Right atrium auricular region (tissue), 2 donors: ENCODE measurements around the gene ANKRD33B. TPM values are rescaled to one million over a fixed set of nuclear protein-coding genes. Genes with fewer than 3 reads are reported as not detected.

Source experiments
- DNase-seq: peaks from one replicate; pipeline ENCODE4 v3.0.0-alpha.2; 2019; ENCODE audit warnings: low spot score
- H3K27ac ChIP-seq, 2 donors: fragments of 200-600 bp; sonication (generic); 1 replicate in 1 of 2; 2 replicates in 1 of 2; pipeline ENCODE4 v1.5.1; 2016 to 2019
- H3K27me3 ChIP-seq, 2 donors: fragments of 200-600 bp; sonication (generic); one replicate each; pipeline versions ENCODE4 v1.5.1 to v1.6.0; 2017 to 2019
- H3K36me3 ChIP-seq: fragments of 200-600 bp; sonication (generic); one replicate; pipeline ENCODE4 v1.5.1; 2016
- H3K4me1 ChIP-seq, 2 donors: fragments of 200-600 bp; sonication (generic); one replicate each; pipeline versions ENCODE4 v1.5.1 to v1.6.0; 2017 to 2019
- H3K4me3 ChIP-seq, 2 donors: fragments of 200-600 bp; sonication (generic); 1 replicate in 1 of 2; 2 replicates in 1 of 2; pipeline ENCODE4 v1.5.1; 2017 to 2019; ENCODE audit warnings: mild to moderate bottlenecking in 1 of 2, moderate library complexity in 1 of 2
- H3K9me3 ChIP-seq, 2 donors: fragments of 200-600 bp; sonication (generic); one replicate each; pipeline ENCODE4 v1.5.1; 2019
- total RNA-seq, 2 donors: library from RNA; depleted of rRNA; stranded (reverse); fragments of >200 nt; gene quantifications; one replicate each; pipeline ENCODE4 v1.1.0, GENCODE V29; 2016
- TF ChIP-seq, protein P1 (sequence below), 2 donors: fragments of 200-600 bp; sonication (generic); IDR thresholded peaks; one replicate each; pipeline ENCODE4 v1.5.1; 2019; ENCODE audit warnings: antibody characterized with exemption in 2 of 2

Gene ANKRD33B
- total RNA-seq, 2 donors from 2014 or later, result 1.2 to 4.7 TPM

DNA sequence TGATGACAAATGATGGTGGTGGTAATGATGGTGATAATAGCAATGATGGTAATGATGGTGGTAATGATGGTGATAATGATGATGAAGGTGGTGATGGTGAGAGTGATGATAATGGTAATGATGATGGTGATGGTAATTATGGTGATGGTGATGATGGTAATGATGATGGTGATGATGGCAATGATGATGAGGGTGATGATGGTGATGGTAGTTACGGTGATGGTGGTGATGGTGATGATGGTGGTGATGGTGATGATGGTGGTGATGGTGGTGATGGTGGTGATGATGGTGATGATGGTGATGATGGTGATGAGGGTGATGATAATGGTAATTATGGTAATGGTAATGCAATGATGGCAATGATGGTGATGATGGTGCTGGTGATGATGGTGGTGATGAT, 106.1 kb downstream of the ANKRD33B start:
- no peaks in the 10 kb centered on the region for H3K4me1 ChIP-seq
- H3K27me3 ChIP-seq, result no peaks in the 10 kb centered on the region
- no peaks in the 10 kb centered on the region for H3K9me3 ChIP-seq
- H3K36me3 ChIP-seq, result no peaks in the 10 kb centered on the region
- no peak overlapping the region for H3K27ac ChIP-seq
- TF ChIP-seq, protein P1, sequence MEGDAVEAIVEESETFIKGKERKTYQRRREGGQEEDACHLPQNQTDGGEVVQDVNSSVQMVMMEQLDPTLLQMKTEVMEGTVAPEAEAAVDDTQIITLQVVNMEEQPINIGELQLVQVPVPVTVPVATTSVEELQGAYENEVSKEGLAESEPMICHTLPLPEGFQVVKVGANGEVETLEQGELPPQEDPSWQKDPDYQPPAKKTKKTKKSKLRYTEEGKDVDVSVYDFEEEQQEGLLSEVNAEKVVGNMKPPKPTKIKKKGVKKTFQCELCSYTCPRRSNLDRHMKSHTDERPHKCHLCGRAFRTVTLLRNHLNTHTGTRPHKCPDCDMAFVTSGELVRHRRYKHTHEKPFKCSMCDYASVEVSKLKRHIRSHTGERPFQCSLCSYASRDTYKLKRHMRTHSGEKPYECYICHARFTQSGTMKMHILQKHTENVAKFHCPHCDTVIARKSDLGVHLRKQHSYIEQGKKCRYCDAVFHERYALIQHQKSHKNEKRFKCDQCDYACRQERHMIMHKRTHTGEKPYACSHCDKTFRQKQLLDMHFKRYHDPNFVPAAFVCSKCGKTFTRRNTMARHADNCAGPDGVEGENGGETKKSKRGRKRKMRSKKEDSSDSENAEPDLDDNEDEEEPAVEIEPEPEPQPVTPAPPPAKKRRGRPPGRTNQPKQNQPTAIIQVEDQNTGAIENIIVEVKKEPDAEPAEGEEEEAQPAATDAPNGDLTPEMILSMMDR (IDR thresholded peaks at IDR 0.05), result no peak
- DNase-seq, result no peak
- no peak overlapping the region for H3K4me3 ChIP-seq

DNA sequence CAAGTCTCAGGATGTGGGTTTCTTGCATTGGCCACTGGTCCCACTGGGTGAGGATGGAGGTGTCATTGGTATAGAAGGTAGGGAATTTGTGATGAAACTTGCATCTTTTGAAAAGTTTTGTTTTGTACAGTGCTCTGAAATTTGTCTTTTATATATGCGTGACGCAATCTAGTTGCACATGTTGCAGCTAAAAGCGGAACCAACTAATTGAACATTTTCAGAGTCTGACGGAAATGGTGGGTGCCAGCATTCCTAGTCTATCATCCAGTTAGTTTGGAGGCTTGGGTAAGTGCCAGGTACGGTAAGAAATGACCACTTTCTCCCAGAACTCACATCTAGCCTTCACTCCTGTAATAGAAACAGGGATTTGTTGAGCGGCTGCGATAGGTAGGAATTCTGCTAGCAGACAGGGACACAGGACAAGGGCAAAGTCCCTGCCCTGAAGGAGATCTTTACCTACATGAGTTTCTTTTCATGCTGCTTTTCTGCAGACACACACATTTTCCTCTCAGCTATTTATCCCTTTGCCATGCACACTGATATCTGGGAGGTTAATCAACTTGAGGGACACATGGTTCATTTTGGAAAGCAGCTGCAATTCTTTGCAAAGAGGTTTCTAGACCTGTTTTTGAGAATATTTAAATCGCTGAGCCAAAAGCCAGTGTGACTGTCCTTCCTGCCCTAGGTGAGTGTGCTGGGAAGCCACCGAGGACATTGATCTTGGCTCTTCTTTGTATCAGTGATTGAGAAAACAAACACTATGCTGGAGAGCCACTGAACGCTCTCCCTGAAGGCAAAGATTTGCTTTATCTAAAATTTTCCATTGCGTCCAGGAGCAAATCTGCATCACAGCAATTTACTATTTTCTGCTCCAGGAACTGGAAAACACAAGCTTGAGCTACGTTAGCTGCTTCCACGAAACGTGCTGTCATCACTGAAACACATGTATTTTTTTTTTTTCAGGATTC, 107.5 kb downstream of the ANKRD33B start:
- Histone ChIP-seq H3K4me3 (no peak overlapping the region), H3K9me3 (no peaks in the 10 kb centered on the region), H3K27ac (no peak overlapping the region), H3K36me3 (no peaks in the 10 kb centered on the region), H3K4me1 (no peaks in the 10 kb centered on the region), H3K27me3 (no peaks in the 10 kb centered on the region)
- TF ChIP-seq, protein P1 (IDR thresholded peaks at IDR 0.05), result no peak
- no peak for DNase-seq

DNA sequence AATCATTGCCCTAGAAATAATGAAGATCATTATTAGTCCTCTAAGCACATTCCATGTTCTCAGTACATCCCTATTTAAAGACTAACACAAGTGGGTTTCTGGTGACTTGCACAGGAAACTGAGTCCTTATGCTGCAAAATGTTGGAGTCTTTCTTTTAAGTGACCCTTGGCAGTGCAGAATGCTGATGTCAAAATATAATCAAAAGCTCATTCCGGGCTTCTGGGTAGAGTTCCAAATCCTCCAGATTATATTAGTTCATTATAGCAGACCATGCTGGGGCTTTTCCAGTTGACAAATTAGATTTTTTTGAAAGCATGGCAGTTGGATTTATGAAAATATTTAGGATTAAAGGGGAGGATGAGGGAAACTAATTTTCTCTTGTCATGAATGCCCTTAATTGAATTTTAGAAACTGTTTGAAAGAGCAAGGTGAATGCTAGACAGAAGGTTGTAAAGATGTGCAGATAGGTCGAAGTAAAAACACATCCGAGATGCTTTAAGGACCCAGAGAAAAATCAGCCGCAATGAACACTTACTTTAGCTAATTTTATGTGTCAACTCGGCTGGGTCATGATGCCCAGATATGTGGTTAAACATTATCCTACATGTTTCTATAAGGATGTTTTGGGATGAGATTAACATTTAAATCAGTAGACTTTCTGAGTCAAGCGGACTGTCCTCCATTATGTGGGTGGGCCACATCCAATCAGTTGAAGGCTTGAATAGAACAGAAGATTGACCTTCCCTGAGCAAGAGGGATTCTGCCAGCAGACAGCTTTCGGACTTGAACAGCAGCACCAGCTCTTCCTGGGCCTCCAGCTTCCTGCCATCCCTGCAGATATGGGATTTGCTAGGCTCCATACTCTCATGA, 108.5 kb downstream of the ANKRD33B start:
- no peaks in the 10 kb centered on the region for H3K27me3 ChIP-seq
- no peaks in the 10 kb centered on the region for H3K4me1 ChIP-seq
- no peak overlapping the region for H3K4me3 ChIP-seq
- no peak for DNase-seq
- TF ChIP-seq, protein P1 (IDR thresholded peaks at IDR 0.05), result no peak
- no peaks in the 10 kb centered on the region for H3K36me3 ChIP-seq
- H3K27ac ChIP-seq, result no peak overlapping the region
- H3K9me3 ChIP-seq, result no peaks in the 10 kb centered on the region

DNA sequence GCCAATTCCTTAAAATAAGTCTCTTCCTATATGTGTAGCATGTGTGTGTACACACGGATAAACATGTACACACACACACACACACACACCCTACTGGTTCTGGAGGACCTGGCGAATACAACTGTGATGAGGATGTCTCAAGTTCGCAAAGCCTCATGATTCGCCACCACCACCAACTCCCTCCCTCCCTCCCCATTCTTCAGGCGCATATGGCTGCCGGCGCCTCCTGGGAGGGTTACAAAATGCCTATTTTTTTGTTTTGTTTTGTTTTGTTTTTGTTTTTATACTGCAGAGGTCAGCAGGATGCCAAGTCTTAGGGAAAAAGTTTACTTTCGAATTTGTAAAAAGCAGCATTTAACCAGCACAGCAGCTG, 109.1 kb downstream of the ANKRD33B start:
- DNase-seq, result no peak
- H3K4me3 ChIP-seq, result no peak overlapping the region
- no peaks in the 10 kb centered on the region for H3K27me3 ChIP-seq
- H3K4me1 ChIP-seq, result no peaks in the 10 kb centered on the region
- H3K27ac ChIP-seq, result no peak overlapping the region
- TF ChIP-seq, protein P1 (IDR thresholded peaks at IDR 0.05), result no peak
- H3K9me3 ChIP-seq, result no peaks in the 10 kb centered on the region
- H3K36me3 ChIP-seq, result peaks cover 6% of the 10 kb centered on the region

DNA sequence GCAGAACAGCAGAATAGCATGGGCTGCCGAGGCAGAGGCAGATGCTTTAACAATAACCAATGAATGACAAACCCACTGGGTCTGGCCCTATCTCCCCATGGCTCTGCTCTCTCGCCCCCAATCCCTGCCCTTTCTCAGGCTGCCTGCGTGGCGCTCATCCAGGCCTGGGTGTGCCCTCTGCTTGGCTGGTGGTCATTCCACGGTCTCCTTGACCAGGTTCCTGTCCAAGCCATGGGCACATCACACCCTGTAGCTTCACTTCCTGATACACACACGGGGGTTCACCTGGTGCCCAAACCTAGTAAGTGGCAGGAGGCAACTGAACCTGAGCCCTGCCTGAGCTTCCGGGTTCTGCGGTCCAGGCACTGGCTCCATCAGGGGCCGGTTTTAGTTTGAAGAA, 109.5 kb downstream of the ANKRD33B start:
- H3K4me3 ChIP-seq, result no peak overlapping the region
- no peaks in the 10 kb centered on the region for H3K9me3 ChIP-seq
- no peak for DNase-seq
- no peaks in the 10 kb centered on the region for H3K27me3 ChIP-seq
- TF ChIP-seq, protein P1 (IDR thresholded peaks at IDR 0.05), result no peak
- peaks cover 10% of the 10 kb centered on the region for H3K36me3 ChIP-seq
- H3K27ac ChIP-seq, result no peak overlapping the region
- no peaks in the 10 kb centered on the region for H3K4me1 ChIP-seq
